CD4-positive, CD25-positive, alpha-beta regulatory T cell (primary cell): ENCODE measurements around the gene EPHB2. TPM values are rescaled to one million over a fixed set of nuclear protein-coding genes. Genes with fewer than 3 reads are reported as not detected.

Source experiments
- ATAC-seq, 2 donors: fragments of 150-1000 bp; cut with Tn5 transposase; one replicate each; pipeline ENCODE4 v1.10.0; 2021; ENCODE audit warnings: low read depth in 2 of 2, moderate number of reproducible peaks in 2 of 2, moderate library complexity in 1 of 2
- DNase-seq, 3 donors: peaks; one replicate each; pipeline versions ENCODE4 v3.0.0 to v3.0.0-alpha.2; 2012 to 2022; ENCODE audit warnings: mixed read lengths in 1 of 3
- H3K27ac ChIP-seq: one replicate; pipeline ENCODE4 v1.7.0; 2013; ENCODE audit warnings: mild to moderate bottlenecking, low read length; ENCODE audit not compliant: insufficient read depth, poor library complexity, severe bottlenecking
- H3K27me3 ChIP-seq: one replicate; pipeline ENCODE4 v1.7.0; 2013; ENCODE audit warnings: low read length; ENCODE audit not compliant: control insufficient read depth, insufficient read depth
- H3K36me3 ChIP-seq: one replicate; pipeline ENCODE4 v1.7.0; 2013; ENCODE audit warnings: mild to moderate bottlenecking, low read length, moderate library complexity; ENCODE audit not compliant: control insufficient read depth, insufficient read depth
- H3K4me1 ChIP-seq: 2 replicates; pipeline ENCODE4 v1.7.0; 2013; ENCODE audit warnings: mild to moderate bottlenecking, low read length; ENCODE audit not compliant: insufficient read depth, control insufficient read depth, poor library complexity, severe bottlenecking
- H3K4me3 ChIP-seq: one replicate; pipeline ENCODE4 v1.7.0; 2013; ENCODE audit warnings: low read depth, mild to moderate bottlenecking, low read length, moderate library complexity
- H3K9me3 ChIP-seq, 2 experiments: 1 replicate in 1 of 2; 2 replicates in 1 of 2; pipeline ENCODE4 v1.7.0; 2013; ENCODE audit warnings: low read length in 2 of 2, mild to moderate bottlenecking in 1 of 2, moderate library complexity in 1 of 2; ENCODE audit not compliant: control insufficient read depth in 2 of 2
- H3K27ac Mint-ChIP-seq, 3 donors: one replicate each; pipeline ENCODE4 v1.8.0; 2020 to 2022; ENCODE audit warnings: mild to moderate bottlenecking in 3 of 3, mixed read lengths in 3 of 3, moderate library complexity in 2 of 3
- H3K27me3 Mint-ChIP-seq: one replicate; pipeline ENCODE4 v1.8.0; 2022; ENCODE audit warnings: mild to moderate bottlenecking, mixed read lengths
- H3K36me3 Mint-ChIP-seq: one replicate; pipeline ENCODE4 v1.8.0; 2020; ENCODE audit warnings: mixed read lengths
- H3K4me1 Mint-ChIP-seq, 4 donors: one replicate each; pipeline ENCODE4 v1.8.0; 2020 to 2022; ENCODE audit warnings: mixed read lengths in 4 of 4, mild to moderate bottlenecking in 1 of 4
- H3K4me3 Mint-ChIP-seq, 4 donors: one replicate each; pipeline ENCODE4 v1.8.0; 2020 to 2022; ENCODE audit warnings: mild to moderate bottlenecking in 4 of 4, mixed read lengths in 4 of 4, moderate library complexity in 3 of 4
- H3K9me3 Mint-ChIP-seq, 7 donors: one replicate each; pipeline ENCODE4 v1.8.0; 2020 to 2022; ENCODE audit warnings: mixed read lengths in 7 of 7, mild to moderate bottlenecking in 3 of 7, moderate library complexity in 2 of 7
- polyA plus RNA-seq, 4 donors: library from polyadenylated mRNA; unstranded; fragments of 300-500 nt; fragmentation: Illumina TruSeq; gene quantifications; one replicate each; pipeline ENCODE4 v1.2.3, GENCODE V29; 2021
- total RNA-seq: library from RNA; stranded (reverse); gene quantifications from one replicate; pipeline ENCODE4 v1.2.3, GENCODE V29; 2022

EPHB2 gene
- total and polyA plus RNA-seq, 5 donors from 2014 or later, result not detected

GRCh38 chr1:22795366-22795714 lies 84.7 kb downstream of the EPHB2 start:
- Mint-ChIP-seq H3K36me3 (no peaks in the 10 kb centered on the region), H3K4me1 (no peaks in the 10 kb centered on the region), H3K27me3 (peaks cover 4% of the 10 kb centered on the region), H3K9me3 (no peaks in the 10 kb centered on the region), H3K4me3 (no peak overlapping the region), H3K27ac (no peak overlapping the region)
- Histone ChIP-seq H3K27me3 (no peaks in the 10 kb centered on the region), H3K27ac (no peak overlapping the region), H3K4me1 (no peaks in the 10 kb centered on the region), H3K9me3 (no peaks in the 10 kb centered on the region), H3K4me3 (no peak overlapping the region), H3K36me3 (no peaks in the 10 kb centered on the region)
- DNase-seq (no peak), ATAC-seq (no peak)

DNA sequence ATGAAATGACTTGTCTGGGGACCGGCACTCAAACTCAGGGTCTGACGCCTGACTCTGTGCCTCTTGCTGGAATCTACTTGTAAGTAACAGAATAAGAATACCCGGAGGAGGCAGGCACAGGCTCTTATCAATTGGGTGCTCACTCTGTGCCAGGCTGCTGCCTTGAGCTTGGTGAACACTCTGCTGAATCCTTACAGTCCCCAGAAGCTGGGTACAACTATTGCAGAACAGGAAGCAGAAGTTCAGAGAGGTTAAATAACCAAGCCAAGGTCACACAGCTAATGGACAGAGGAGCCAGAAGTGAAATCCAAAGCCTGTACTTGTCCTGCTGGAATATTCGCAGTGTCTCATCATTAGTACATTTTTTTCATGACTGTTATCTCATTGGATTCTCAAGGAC lies 86.0 kb downstream of the EPHB2 start:
- no peak overlapping the region for H3K27ac ChIP-seq
- H3K9me3 ChIP-seq, result no peaks in the 10 kb centered on the region
- no peaks in the 10 kb centered on the region for H3K4me1 Mint-ChIP-seq
- H3K27ac Mint-ChIP-seq, result no peak overlapping the region
- DNase-seq (no peak), ATAC-seq (no peak)
- no peaks in the 10 kb centered on the region for H3K9me3 Mint-ChIP-seq
- no peaks in the 10 kb centered on the region for H3K36me3 ChIP-seq
- peaks cover 4% of the 10 kb centered on the region for H3K27me3 Mint-ChIP-seq
- H3K4me3 Mint-ChIP-seq, result no peak overlapping the region
- no peaks in the 10 kb centered on the region for H3K27me3 ChIP-seq
- H3K4me1 ChIP-seq, result no peaks in the 10 kb centered on the region
- no peak overlapping the region for H3K4me3 ChIP-seq
- no peaks in the 10 kb centered on the region for H3K36me3 Mint-ChIP-seq

- H3K36me3 ChIP-seq, result no peaks in the 10 kb centered on the region
- Mint-ChIP-seq H3K4me1 (no peaks in the 10 kb centered on the region), H3K9me3 (no peaks in the 10 kb centered on the region), H3K4me3 (no peak overlapping the region), H3K27me3 (peaks cover 4% of the 10 kb centered on the region), H3K27ac (no peak overlapping the region), H3K36me3 (no peaks in the 10 kb centered on the region)
- DNase-seq, result no peak
- no peak overlapping the region for H3K4me3 ChIP-seq
- H3K27ac ChIP-seq, result no peak overlapping the region
- no peaks in the 10 kb centered on the region for H3K9me3 ChIP-seq
- no peak for ATAC-seq
- H3K4me1 ChIP-seq, result no peaks in the 10 kb centered on the region
- no peaks in the 10 kb centered on the region for H3K27me3 ChIP-seq
These were observed 87.4 kb downstream of the EPHB2 start for GRCh38 chr1:22798083-22798482.

DNA sequence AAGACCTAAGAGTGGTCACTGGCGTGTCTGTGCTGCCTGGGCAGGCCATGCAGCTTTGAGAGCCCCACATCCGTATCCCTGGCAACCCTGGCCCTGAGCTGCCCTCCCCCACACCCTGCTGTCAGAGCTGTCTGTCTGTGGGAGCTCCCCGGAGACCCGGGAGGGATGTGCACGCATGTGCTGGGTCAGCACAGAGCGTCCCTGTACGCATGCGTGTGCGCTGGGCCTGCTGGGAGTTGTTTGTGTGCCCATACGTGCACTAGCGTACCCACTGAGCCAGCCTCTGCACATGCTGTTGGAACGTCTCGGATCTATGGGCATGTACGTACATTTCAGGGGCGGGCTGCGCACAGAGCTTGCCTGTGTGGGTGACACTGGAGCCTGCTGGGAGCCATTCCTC lies 89.3 kb downstream of the EPHB2 start:
- DNase-seq (no peak), ATAC-seq (no peak)
- Histone ChIP-seq H3K9me3 (no peaks in the 10 kb centered on the region), H3K36me3 (no peaks in the 10 kb centered on the region), H3K4me3 (no peak overlapping the region), H3K4me1 (no peaks in the 10 kb centered on the region), H3K27ac (no peak overlapping the region), H3K27me3 (no peaks in the 10 kb centered on the region)
- Mint-ChIP-seq H3K27me3 (peaks cover 4% of the 10 kb centered on the region), H3K4me1 (no peaks in the 10 kb centered on the region), H3K27ac (no peak overlapping the region), H3K4me3 (no peak overlapping the region), H3K9me3 (no peaks in the 10 kb centered on the region), H3K36me3 (no peaks in the 10 kb centered on the region)

GRCh38 chr1:22800629-22801028 lies 90.0 kb downstream of the EPHB2 start:
- Histone ChIP-seq H3K36me3 (no peaks in the 10 kb centered on the region), H3K9me3 (no peaks in the 10 kb centered on the region), H3K27me3 (no peaks in the 10 kb centered on the region), H3K4me1 (no peaks in the 10 kb centered on the region), H3K4me3 (no peak overlapping the region), H3K27ac (no peak overlapping the region)
- DNase-seq (no peak), ATAC-seq (no peak)
- Mint-ChIP-seq H3K4me1 (no peaks in the 10 kb centered on the region), H3K27me3 (no peaks in the 10 kb centered on the region), H3K36me3 (no peaks in the 10 kb centered on the region), H3K4me3 (peak overlapping the region in 1 of 4 donors; percentile 66), H3K9me3 (no peaks in the 10 kb centered on the region), H3K27ac (peak overlapping the region in 1 of 3 donors; percentile 16)

DNA sequence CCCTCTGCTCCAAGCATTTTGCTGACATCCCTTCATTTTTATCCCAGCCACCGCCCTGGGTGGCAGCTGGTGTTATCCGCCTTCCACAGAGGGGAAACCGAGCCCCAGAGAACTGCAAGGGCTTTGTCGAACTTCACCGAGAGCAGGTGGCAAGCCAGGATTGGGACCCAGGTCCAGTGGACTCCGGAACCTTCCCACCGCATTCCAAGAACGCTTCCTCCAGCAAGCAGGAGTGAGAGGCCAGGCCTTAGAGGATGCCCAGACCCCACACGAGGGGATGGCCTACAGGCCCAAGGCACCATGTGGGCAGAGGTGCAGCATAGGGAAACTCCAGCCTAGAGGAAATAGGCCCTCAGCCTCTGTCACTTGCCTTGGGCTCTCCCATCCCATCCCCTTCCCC lies 90.7 kb downstream of the EPHB2 start:
- Mint-ChIP-seq H3K27me3 (no peaks in the 10 kb centered on the region), H3K9me3 (no peaks in the 10 kb centered on the region)

GRCh38 chr1:22801761-22802160 lies 91.1 kb downstream of the EPHB2 start:
- DNase-seq (no peak), ATAC-seq (no peak)
- Histone ChIP-seq H3K36me3 (no peaks in the 10 kb centered on the region), H3K4me1 (no peaks in the 10 kb centered on the region), H3K27ac (no peak overlapping the region), H3K4me3 (no peak overlapping the region), H3K27me3 (no peaks in the 10 kb centered on the region), H3K9me3 (no peaks in the 10 kb centered on the region)
- Mint-ChIP-seq H3K9me3 (no peaks in the 10 kb centered on the region), H3K4me3 (no peak overlapping the region), H3K36me3 (no peaks in the 10 kb centered on the region), H3K27me3 (no peaks in the 10 kb centered on the region), H3K4me1 (no peaks in the 10 kb centered on the region), H3K27ac (no peak overlapping the region)

More for the DNA sequence above, 90.7 kb downstream of the EPHB2 start:
- H3K4me1 ChIP-seq, result no peaks in the 10 kb centered on the region
- Mint-ChIP-seq H3K36me3 (no peaks in the 10 kb centered on the region), H3K4me1 (no peaks in the 10 kb centered on the region), H3K27ac (no peak overlapping the region), H3K4me3 (no peak overlapping the region)
- no peak overlapping the region for H3K4me3 ChIP-seq
- ATAC-seq, result no peak
- no peaks in the 10 kb centered on the region for H3K9me3 ChIP-seq
- DNase-seq, result no peak
- no peaks in the 10 kb centered on the region for H3K36me3 ChIP-seq
- H3K27me3 ChIP-seq, result no peaks in the 10 kb centered on the region
- H3K27ac ChIP-seq, result no peak overlapping the region

DNA sequence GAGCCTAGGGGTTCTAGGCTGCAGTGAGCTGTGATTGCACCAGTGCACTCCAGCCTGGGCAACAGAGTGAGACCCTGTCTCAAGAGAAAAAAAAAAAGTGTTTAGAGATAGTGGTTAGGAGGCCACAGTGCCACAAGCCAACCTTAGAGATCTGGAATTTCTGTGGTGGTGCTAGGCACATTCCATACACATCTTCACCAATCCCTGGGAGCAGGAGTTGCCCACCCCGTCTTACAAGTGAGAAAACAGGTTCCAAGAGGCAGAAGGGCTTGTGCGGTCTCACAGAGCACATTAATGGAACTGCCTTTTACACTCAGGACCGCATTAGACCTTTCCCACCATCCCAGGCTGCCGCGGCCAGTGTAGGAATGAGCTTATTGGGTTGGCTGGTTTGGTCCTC lies 93.2 kb downstream of the EPHB2 start:
- Histone ChIP-seq H3K4me3 (no peak overlapping the region), H3K27ac (no peak overlapping the region), H3K9me3 (no peaks in the 10 kb centered on the region), H3K4me1 (no peaks in the 10 kb centered on the region), H3K27me3 (no peaks in the 10 kb centered on the region), H3K36me3 (no peaks in the 10 kb centered on the region)
- Mint-ChIP-seq H3K9me3 (no peaks in the 10 kb centered on the region), H3K4me3 (no peak overlapping the region), H3K36me3 (no peaks in the 10 kb centered on the region), H3K4me1 (no peaks in the 10 kb centered on the region), H3K27me3 (no peaks in the 10 kb centered on the region), H3K27ac (no peak overlapping the region)
- no peak for ATAC-seq
- DNase-seq, result no peak
